ENCODE measurements around the gene PSMA8. TPM values are rescaled to one million over a fixed set of nuclear protein-coding genes. Genes with fewer than 3 reads are reported as not detected.

Gene PSMA8
- polyA plus RNA-seq, 1 of the 3 experiments (the other 2 are of a cell fraction) = not detected

GRCh38 chr18:26157326-26157725 lies 23.7 kb downstream of the PSMA8 start:
- Histone ChIP-seq H3K9ac (no peak overlapping the region), H3K27me3 (ENCODE audit: insufficient read depth) (no peaks in the 10 kb centered on the region), H3K36me3 (replicated peaks in 1 of 2; ENCODE audit: control insufficient read depth in 1 of 2, insufficient read depth in 2 of 2, low read length in 1 of 2) (no peaks in the 10 kb centered on the region), H3F3A (replicated peaks; ENCODE audit: insufficient read depth) (no peaks in the 10 kb centered on the region), H2AFZ (ENCODE audit: low read depth) (no peak overlapping the region), H3K4me1 (ENCODE audit: control insufficient read depth in 1 of 2, insufficient read depth in 2 of 2, low read depth in 1 of 2, low read length in 1 of 2) (no peaks in the 10 kb centered on the region), H3K27ac (ENCODE audit: low read depth in 2 of 2, low read length in 1 of 2) (no peak overlapping the region), H3K79me2 (ENCODE audit: insufficient read depth) (no peaks in the 10 kb centered on the region), H3K4me3 (ENCODE audit: low read depth in 2 of 2, low read length in 1 of 2) (no peak overlapping the region), H4K20me1 (ENCODE audit: insufficient read depth) (no peaks in the 10 kb centered on the region), H3K9me3 (no peaks in the 10 kb centered on the region), H3K4me2 (no peak overlapping the region), H3K9me2 (no peaks in the 10 kb centered on the region)
- WGBS (ENCODE audit: low lambda C conversion rate) = 35% methylated on average over 3 of the region's 3 CpGs
- no peak for DNase-seq
- CTCF ChIA-PET = interaction anchor here (0.8 kb wide), 1 partner anchor 31 kb away, joined by 3 read pairs; no protein-coding TSS in a partner anchor
- POLR2A ChIA-PET = no interaction called here
- no peak for TF ChIP-seq FOSL2 (IDR thresholded peaks at IDR 0.05; ENCODE audit: borderline replicate concordance, low read depth)
- no peak for TF ChIP-seq POLR2AphosphoS5 (IDR thresholded peaks at IDR 0.05; ENCODE audit: low read depth, low read length)
- TF ChIP-seq YY1 (IDR thresholded peaks at IDR 0.05; ENCODE audit: low read depth) = no peak
- no peak for TF ChIP-seq JUND (IDR thresholded peaks at IDR 0.05)
- no peak for TF ChIP-seq EZH2phosphoT487 (IDR thresholded peaks at IDR 0.05; ENCODE audit: borderline replicate concordance, low read depth)

GRCh38 chr18:26159353-26159752 lies 25.7 kb downstream of the PSMA8 start:
- DNase-seq = no peak
- H4K20me1 ChIP-seq (ENCODE audit: insufficient read depth) = no peaks in the 10 kb centered on the region
- no peaks in the 10 kb centered on the region for H3F3A ChIP-seq (replicated peaks; ENCODE audit: insufficient read depth)
- H3K9me2 ChIP-seq = no peaks in the 10 kb centered on the region
- H2AFZ ChIP-seq (ENCODE audit: low read depth) = no peak overlapping the region
- no peak overlapping the region for H3K4me2 ChIP-seq
- H3K36me3 ChIP-seq (replicated peaks in 1 of 2; ENCODE audit: control insufficient read depth in 1 of 2, insufficient read depth in 2 of 2, low read length in 1 of 2) = no peaks in the 10 kb centered on the region
- no peaks in the 10 kb centered on the region for H3K9me3 ChIP-seq
- no peak overlapping the region for H3K9ac ChIP-seq
- 20% methylated on average over 3 of the region's 3 CpGs for WGBS (ENCODE audit: low lambda C conversion rate)
- H3K4me3 ChIP-seq (ENCODE audit: low read depth in 2 of 2, low read length in 1 of 2) = no peak overlapping the region
- POLR2A ChIA-PET = no interaction called here
- TF ChIP-seq TCF12 (IDR thresholded peaks at IDR 0.05) (no peak), CTCF (IDR thresholded peaks at IDR 0.05) (peak; percentile 51), POLR2AphosphoS5 (IDR thresholded peaks at IDR 0.05; ENCODE audit: low read depth, low read length) (no peak), SIN3A (IDR thresholded peaks at IDR 0.05; ENCODE audit: borderline replicate concordance, low read depth, low read length) (no peak), TAF1 (IDR thresholded peaks at IDR 0.05; ENCODE audit: borderline replicate concordance, low read depth, low read length) (no peak), PBX3 (IDR thresholded peaks at IDR 0.05) (no peak), RCOR1 (IDR thresholded peaks at IDR 0.05; ENCODE audit: low read length) (no peak), RAD21 (IDR thresholded peaks at IDR 0.05; ENCODE audit: low read length) (peak; percentile 47), FOXJ3 (CRISPR knock-in tag; IDR thresholded peaks at IDR 0.05) (no peak), EZH2phosphoT487 (IDR thresholded peaks at IDR 0.05; ENCODE audit: borderline replicate concordance, low read depth) (no peak), NFIC (IDR thresholded peaks at IDR 0.05; ENCODE audit: borderline replicate concordance) (no peak), NRF1 (IDR thresholded peaks at IDR 0.05; ENCODE audit: low read depth, low read length) (no peak), MEF2A (IDR thresholded peaks at IDR 0.05; ENCODE audit: borderline replicate concordance, low read depth) (no peak), GATA2 (CRISPR knock-in tag; IDR thresholded peaks at IDR 0.05) (no peak), YY1 (IDR thresholded peaks at IDR 0.05; ENCODE audit: low read depth) (no peak), MXI1 (IDR thresholded peaks at IDR 0.05; ENCODE audit: low read depth, low read length) (no peak), TEAD4 (IDR thresholded peaks at IDR 0.05; ENCODE audit: borderline replicate concordance, insufficient read depth) (no peak), MAX (IDR thresholded peaks at IDR 0.05; ENCODE audit: low read depth) (no peak), USF1 (IDR thresholded peaks at IDR 0.05; ENCODE audit: borderline replicate concordance, low read depth) (no peak), SMC3 (IDR thresholded peaks at IDR 0.05; ENCODE audit: low read depth, low read length) (0 out of 2 replicates have a peak, but pooled peaks have one; percentile 9)
- H3K4me1 ChIP-seq (ENCODE audit: control insufficient read depth in 1 of 2, insufficient read depth in 2 of 2, low read depth in 1 of 2, low read length in 1 of 2) = peaks cover 0 to 6% of the 10 kb centered on the region in 2 experiments; a peak in 2 of 4 replicates
- H3K79me2 ChIP-seq (ENCODE audit: insufficient read depth) = no peaks in the 10 kb centered on the region
- no peak overlapping the region for H3K27ac ChIP-seq (ENCODE audit: low read depth in 2 of 2, low read length in 1 of 2)
- CTCF ChIA-PET = interaction anchor here (0.7 to 1.0 kb wide), 2 partner anchors 10 to 122 kb away, joined by 3 read pairs; no protein-coding TSS in a partner anchor
- no peaks in the 10 kb centered on the region for H3K27me3 ChIP-seq (ENCODE audit: insufficient read depth)

Data from SK-N-SH (cell line).